HG03159 (cell line): ENCODE results near the gene TRAK2.
"Not testable (repeated sequence)": the region's sequence is repeated elsewhere in the genome, so short reads cannot be mapped to it uniquely, and the experiment has no call there.

Source experiments
- ATAC-seq: cut with Tn5 transposase; IDR thresholded peaks from one replicate; pipeline ENCODE4 v1.9.1; 2021; ENCODE audit warnings: mild to moderate bottlenecking, moderate library complexity; ENCODE audit not compliant: unreplicated experiment

The TRAK2 gene

DNA sequence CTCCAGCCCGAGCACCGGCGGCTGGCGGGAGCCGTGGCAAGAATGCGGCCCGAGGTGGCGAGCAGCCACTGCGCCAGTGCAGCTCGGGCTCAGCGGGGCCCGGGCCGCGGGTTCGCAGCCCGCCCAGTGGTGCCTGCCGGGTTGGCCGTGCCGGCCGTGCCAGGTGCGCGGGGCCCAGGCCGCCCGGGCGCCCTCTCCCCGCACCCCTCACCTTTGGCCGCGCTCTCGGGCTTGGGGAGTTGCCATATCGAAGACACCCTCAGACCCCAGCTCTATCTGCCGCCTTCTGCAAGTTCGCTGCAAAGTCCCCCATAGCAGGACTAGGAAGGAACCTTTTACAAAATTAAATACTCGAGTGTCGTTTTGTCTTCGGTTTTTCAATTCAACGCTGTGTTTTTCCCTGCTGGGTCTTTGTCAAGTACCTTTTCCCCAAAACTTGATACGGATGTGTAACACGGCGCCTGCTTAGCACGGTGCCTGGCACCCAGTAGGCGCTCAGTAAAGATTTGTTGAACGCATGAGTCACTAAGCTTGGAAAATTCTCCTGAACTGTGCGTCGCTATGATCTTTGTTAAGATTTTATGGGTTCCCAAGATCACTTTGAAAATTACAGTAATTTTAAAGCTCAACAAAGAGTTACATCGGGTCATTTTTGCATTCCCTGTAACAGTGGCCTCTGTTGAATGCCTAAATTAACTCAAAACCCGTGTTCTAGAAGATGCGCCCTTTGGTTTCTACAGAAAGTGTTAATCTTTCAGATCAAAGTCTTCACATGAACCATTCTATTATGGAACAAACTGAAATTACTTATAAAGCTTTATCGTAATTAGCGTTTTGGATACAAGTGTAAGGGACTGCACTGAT is 1.0 kb upstream of the TRAK2 start:
- ATAC-seq: no peak

DNA sequence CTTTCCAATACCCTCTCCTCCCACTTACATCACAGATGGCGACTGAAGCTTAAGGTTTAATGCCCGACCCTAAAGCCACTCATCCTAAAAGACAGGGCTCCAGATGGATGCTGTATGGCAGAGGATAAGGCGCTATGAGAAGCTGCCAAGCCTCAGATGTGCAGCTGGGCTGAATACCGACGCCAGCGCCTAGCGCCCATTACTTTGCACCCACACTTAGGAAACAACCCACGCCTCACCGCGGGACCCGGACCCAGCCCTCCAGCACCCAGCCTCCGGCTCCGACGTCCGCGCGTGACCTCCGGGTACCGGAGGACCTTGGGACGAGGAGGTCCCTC is 335 bp downstream of the TRAK2 start:
- ATAC-seq: peak; percentile 12

DNA sequence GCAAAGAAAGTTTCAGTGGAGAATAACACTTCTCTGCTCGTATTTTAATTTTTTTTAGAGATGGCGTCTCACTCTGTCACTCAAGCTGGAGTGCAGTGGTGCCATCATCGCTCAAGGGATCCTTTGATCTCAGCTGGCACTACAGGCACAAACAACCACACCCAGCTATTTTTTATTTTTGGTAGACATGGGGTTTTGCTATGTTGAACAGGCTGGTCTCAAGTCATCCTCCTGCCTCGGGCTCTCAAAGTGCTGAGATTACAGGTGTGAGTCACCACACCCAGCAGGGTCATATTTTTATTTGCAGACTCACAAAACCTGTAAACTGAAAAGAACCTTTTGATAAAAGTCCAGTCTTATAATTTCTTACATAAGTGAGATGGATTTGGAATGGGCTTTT is 2.6 kb downstream of the TRAK2 start:
- no peak for ATAC-seq

DNA sequence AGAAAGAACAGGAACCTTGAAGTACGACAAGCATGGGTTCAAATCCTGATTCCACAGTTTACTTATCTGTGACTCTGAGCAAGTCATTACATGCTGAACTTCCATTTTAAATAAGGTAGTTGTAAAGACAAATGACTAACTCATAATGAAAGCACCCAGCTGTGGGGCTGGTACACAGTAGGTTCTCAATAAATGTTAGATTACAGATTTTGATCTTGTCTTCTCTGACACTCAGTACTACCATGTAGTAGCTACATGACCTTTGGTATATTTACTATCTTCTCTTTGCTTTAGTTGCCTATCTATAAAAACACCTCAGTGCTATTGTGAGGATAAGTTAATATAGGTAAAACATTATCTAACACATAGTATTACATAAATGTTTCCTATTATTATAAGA is 3.2 kb downstream of the TRAK2 start:
- no peak for ATAC-seq

DNA sequence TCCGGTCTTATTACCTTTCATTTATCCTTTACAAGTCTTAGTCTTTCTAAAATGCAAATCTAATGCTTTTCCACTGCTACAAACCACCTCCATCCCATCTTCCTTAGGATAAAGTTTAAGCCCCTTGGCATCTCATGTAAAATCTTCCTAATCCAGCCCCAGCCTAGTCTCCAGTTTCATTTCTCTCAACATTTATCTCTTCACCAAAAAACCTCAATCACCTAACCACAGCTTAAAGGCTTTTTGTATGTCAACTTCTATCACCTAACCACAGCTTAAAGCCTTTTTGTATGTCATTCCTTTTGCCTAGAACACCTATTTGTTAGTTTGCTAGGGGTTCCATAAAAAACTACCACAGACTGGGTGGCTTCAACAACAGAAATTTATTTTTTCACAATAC is 4.2 kb downstream of the TRAK2 start:
- ATAC-seq: no peak

DNA sequence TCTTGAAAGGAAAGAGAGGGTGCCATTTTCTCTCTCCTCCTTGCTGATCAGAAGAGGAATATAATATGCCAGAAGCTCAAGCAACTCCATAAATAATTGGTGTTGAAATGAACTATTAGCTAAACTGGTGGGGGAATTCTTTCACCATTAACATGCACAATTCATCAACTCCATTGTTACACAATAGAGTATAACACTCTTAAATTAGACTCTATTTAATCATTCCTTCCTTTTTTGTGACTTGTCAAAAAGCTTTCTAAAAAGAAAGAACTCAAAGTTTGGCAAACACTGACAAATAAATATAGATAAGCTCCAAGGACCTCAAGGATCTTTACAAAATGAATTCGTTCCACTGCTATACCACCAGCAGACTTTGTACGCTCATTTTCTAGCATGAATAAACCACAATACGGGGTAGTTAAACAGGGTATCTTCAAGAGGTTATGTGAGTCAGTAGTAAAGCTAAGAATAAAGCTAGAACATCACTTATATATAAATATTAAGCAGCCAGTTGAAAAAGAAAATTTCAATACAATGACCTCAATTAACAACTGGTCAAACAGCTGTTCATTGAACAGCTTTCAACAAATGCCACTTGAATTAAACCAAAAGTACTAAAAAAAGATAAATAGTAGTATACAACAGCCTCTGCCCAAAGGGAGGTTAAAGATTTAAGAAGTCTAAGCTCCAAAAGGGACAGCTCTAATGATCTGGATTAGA is 6.4 kb downstream of the TRAK2 start:
- ATAC-seq: no peak

DNA sequence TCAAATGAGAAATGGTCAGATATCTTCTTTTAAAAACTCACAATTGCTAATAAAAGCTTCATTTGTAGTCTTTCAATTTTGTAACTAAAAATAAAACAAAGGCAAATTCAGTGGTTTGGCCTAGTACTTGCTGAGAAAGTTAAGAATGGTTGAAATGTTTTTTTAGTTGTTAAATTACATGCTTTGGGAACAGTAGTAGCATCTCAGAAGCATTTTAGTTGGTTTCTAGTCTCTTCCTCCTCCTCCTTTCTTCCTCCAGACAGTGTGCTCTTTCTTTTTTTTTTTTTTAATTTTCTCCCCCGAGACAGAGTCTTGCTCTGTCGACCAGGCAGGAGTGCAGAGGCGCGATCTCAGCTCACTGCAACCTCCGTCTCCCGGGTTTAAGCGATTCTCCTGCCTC is 9.8 kb downstream of the TRAK2 start:
- no peak for ATAC-seq

DNA sequence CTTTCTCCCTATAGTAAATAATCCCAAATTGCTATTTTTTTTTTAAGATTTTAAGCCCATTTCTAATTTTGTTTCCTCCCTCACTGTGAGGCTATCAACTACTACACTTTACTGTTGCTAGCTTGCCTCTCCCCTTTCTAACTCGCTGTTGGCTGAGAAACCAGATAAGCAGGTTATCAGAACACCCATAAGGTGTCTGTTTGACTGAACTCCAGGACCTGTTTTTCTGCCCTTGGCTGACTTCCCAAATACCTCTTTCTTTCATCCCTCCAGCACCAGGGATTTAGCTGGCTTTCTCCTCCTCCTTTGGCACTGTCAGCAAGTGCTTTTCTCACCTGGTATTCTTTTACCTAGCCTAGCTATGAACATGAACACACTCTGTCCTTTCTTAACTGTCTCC is 11.1 kb downstream of the TRAK2 start:
- no peak for ATAC-seq

DNA sequence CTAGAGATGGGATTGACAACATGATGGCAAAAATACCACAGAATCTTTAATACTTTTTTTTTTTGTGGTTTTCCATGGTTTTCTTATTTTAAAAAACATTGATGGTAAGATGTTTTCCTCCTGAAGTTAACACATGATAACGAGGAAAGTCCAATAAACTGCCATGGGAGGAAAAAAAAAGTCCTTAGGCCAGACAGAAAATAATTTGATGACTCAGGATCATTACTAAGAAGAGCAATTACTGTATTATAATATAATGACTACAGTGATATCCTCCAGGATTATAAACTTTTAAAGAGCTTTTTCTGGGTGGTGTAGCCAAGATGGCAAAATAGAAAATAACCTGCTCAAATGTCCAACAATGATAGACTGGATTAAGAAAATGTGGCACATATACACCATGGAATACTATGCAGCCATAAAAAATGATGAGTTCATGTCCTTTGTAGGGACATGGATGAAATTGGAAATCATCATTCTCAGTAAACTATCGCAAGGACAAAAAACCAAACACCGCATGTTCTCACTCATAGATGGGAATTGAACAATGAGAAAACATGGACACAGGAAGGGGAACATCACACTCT is 11.8 kb downstream of the TRAK2 start:
- not testable (repeated sequence) for ATAC-seq

DNA sequence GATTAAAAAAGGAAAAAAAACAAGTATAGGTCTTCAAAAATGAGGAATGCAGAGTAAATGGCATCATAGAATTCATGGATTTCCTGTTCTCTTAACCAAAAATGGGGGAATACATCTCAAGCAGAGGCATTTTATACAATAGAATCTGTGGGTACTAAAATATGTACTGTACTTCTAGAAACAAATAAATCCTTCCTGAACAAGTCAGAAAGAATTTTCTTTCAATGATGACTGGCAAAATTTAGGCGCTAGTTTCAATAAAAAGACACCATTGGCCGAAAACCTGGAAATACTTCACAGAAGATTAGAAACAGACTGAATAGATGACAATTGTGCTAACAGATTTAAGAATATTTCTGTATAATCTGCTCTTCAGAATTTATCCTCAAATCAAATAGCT is 15.1 kb downstream of the TRAK2 start:
- no peak for ATAC-seq

DNA sequence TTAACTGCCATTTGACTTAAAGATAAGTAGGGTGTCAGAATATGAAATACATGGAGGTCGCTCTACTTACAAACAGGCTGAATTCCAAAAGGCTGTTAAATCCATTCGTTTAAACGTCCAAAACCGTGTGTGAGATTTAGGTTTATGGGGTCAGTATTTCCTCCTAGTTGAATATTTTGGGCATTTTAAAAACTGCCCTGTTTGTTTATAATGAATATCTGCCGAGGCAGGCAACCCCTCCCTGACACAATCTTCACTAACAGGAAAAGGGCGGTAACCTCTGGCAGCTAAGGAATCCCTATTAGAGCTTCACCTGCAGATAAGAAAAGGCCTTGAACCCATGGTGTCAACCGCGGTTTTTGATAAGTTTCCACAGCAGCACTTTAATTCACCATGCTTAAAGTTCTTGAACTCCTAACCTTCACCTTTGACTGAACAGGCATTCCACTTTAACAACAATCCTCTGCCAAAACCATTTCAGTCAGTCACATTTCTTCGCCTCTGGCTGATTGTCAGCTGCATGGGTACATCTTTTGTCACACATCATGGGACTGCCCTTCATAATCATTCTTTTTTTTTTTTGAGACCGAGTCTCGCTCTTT is 17.8 kb downstream of the TRAK2 start:
- no peak for ATAC-seq

DNA sequence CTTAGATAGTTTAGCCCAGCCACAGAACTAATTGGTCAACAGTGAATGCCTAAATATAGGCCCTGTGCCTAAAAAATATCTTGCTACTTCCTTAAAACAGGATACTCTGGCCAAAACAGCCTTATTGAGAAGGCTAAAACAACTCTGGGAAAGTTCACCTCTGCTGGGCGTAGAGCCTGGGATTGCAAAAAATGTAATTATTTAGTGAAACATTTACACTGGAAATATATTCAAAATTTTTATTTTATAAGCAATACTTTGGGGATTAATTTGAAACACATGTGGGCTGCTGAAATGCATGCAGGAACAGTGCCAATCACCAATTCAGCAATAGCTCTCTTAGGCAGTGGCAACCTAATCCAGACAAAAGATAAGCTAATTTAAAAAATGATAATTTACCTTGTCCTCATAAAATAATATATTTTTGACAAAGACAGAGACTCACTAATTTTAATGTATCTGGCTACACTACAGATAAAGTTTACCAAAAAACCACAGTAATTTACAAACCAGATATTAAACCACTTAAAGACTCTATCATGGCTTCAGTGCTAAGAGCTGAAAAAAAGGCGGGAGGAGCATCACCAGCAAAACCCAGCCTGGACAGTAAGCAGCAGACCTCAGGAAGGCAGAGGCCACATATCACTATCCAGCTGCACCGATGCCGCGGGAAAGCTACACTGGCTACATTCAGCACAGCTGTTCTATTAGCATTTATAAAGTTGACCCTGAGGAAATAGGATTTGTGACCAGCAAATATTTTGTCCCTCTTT is 18.5 kb downstream of the TRAK2 start:
- no peak for ATAC-seq

DNA sequence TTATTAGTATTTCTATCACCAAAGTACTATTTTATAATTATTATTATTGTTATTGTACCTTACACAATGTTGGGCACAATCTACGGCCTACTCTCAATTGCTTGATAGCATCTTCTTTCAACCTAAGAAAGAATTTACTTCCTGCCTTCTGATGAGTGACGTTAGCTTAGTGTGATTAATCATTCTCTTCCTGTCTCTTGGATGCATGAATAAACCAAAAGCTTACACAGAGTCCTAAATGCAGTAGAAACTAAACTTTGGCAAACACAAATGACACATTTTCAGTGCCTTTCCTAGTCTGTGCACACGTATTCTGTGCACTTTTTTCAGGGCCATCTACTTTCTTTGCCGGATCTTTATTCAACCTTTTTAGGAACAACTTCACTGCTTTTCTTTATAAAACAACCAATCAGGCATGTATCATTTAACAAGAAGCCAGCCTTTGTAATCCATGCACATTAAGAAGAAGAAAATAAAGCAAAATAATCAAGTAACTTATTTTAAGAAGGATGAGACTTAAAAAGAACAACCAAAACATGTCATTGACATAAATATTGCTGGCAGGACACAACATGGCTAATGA is 19.1 kb downstream of the TRAK2 start:
- ATAC-seq: no peak

DNA sequence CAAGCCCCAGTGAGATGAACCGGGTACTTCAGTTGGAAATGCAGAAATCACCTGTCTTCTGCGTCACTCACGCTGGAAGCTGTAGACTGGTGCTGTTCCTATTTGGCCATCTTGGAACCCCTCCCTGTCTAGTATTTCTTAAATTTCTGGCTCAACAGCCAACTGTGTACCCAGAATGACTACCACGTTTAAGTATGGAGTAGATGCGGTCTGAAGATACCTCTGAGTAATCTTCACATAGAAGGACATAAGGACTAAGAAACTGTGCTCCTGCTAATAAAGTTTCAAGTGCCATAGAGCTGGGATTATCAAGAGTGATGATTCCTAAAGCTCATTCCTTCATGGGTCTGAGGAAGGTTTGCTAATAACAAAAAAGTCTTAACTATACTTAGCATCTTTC is 20.4 kb downstream of the TRAK2 start:
- ATAC-seq: no peak

DNA sequence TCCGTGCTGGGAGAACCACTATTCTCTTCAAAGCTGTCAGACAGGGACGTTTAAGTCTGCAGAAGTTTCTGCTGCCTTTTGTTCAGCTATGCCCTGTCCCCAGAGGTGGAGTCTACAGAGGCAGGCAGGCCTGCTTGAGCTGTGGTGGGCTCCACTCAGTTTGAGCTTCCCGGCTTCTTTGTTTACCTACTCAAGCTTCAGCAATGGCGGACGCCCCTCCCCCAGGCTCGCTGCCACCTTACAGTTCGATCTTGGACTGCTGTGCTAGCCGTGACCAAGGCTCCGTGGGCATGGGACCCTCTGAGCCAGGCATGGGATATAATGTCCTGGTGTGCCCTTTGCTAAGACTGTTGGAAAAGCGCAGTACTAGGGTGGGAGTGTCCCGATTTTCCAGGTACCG is 20.9 kb downstream of the TRAK2 start:
- not testable (repeated sequence) for ATAC-seq

DNA sequence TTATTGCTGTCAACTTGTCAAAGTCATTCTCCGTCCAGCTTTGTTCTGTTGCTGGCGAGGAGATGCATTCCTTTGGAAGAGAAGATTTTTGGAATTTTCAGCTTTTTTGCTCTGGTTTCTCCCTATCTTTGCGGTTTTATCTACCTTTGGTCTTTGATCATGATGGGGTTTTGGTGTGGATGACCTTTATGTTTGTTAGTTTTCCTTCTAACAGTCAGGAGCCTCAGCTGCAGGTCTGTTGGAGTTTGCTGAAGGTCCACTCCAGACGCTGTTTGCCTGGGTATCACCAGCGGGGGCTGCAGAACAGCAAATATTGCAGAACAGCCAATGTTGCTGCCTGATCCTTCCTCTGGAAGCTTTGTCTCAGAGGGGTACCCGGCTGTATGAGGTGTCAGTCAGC is 21.4 kb downstream of the TRAK2 start:
- not testable (repeated sequence) for ATAC-seq

DNA sequence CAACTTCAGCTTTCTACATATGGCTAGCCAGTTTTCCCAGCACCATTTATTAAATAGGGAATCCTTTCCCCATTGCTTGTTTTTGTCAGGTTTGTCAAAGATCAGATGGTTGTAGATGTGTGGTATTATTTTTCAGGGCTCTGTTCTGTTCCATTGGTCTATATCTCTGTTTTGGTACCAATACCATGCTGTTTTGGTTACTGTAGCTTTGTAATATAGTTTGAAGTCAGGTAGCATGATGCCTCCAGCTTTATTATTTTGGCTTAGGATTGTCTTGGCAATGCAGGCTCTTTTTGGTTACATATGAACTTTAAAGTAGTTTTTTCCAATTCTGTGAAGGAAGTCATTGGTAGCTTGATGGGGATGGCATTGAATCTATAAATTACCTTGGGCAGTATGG is 22.9 kb downstream of the TRAK2 start:
- ATAC-seq: not testable (repeated sequence)

DNA sequence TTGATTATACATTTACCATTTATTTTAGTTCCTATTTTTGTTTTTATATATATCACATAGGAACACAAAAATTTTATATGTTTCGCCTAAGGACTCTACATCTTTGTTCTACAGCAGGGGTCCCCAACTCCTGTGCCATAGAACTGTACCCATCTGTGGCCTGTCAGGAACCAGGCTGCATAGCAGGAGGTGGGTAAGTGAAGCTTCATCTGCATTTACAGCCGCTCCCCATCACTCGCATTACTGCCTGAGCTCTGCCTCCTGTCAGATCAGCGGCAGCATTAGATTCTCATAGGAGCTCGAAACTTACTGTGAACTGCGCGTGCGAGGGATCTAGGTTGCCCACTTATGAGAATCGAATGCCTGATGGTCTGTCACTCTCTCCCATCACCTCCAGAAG is 25.3 kb downstream of the TRAK2 start:
- no peak for ATAC-seq

DNA sequence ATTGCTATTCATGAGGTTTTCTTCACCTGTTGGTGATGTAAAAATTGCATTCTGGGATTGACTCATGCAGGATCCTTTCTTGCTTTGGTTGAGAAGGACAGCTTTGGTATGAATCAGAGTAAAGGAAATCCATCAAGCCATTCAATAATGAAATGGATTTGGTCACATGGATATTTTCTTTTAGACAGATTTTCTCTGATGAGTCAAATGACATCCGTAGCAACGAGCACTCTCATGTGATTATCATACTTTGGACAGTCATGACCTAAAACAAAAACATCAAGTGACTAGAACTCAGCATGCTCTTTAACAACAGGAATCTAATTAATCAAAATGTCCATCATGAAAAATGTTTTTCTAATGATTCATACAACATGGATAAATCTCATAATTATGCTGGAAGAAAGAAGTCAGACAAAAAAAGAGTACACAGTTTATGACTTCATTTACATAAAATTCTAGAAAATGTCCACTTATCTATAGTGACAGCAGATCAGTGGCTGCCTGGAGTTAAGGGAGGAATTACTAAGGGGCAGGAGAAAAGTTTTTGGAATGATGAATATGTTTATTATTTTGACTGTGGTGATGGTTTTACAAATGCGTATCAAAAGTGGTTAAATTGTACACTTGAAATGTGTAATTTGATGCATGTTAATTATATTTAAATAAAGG is 30.7 kb downstream of the TRAK2 start:
- ATAC-seq: no peak

DNA sequence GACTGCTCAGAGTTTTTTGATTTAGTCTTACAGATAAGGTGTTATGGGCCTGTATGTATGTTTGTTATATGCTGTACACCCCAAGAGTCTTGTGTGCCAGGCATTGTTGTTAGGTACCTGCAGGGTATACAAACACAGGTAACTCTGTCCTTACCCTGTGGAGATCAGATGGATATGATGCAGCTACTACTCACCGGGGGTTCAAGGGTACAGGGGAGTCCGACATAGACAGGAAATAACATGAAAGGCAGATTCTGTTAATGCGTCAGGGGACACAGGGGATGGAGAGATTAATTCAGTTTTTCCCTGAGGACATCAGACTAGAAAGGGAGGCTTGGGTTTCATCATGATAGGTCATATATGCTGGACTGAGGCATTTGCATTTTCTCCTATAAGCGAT is 31.3 kb downstream of the TRAK2 start:
- ATAC-seq: no peak
